CD4-positive, CD25-positive, alpha-beta regulatory T cell (primary cell): ENCODE measurements around the gene CLCN1. TPM values are rescaled to one million over a fixed set of nuclear protein-coding genes. Genes with fewer than 3 reads are reported as not detected.
A peak's percentile ranks its signal among the peaks of the same experiment; 100 is the strongest.
"Not testable (repeated sequence)": the region's sequence is repeated elsewhere in the genome, so short reads cannot be mapped to it uniquely, and the experiment has no call there.

Experiments used
- ATAC-seq, 2 donors: fragments of 150-1000 bp; cut with Tn5 transposase; one replicate each; pipeline ENCODE4 v1.10.0; 2021; ENCODE audit warnings: low read depth in 2 of 2, moderate number of reproducible peaks in 2 of 2, moderate library complexity in 1 of 2
- DNase-seq, 3 donors: peaks; one replicate each; pipeline versions ENCODE4 v3.0.0 to v3.0.0-alpha.2; 2012 to 2022; ENCODE audit warnings: mixed read lengths in 1 of 3
- H3K27ac ChIP-seq: one replicate; pipeline ENCODE4 v1.7.0; 2013; ENCODE audit warnings: mild to moderate bottlenecking, low read length; ENCODE audit not compliant: insufficient read depth, poor library complexity, severe bottlenecking
- H3K27me3 ChIP-seq: one replicate; pipeline ENCODE4 v1.7.0; 2013; ENCODE audit warnings: low read length; ENCODE audit not compliant: control insufficient read depth, insufficient read depth
- H3K36me3 ChIP-seq: one replicate; pipeline ENCODE4 v1.7.0; 2013; ENCODE audit warnings: mild to moderate bottlenecking, low read length, moderate library complexity; ENCODE audit not compliant: control insufficient read depth, insufficient read depth
- H3K4me1 ChIP-seq: 2 replicates; pipeline ENCODE4 v1.7.0; 2013; ENCODE audit warnings: mild to moderate bottlenecking, low read length; ENCODE audit not compliant: insufficient read depth, control insufficient read depth, poor library complexity, severe bottlenecking
- H3K4me3 ChIP-seq: one replicate; pipeline ENCODE4 v1.7.0; 2013; ENCODE audit warnings: low read depth, mild to moderate bottlenecking, low read length, moderate library complexity
- H3K9me3 ChIP-seq, 2 experiments: 1 replicate in 1 of 2; 2 replicates in 1 of 2; pipeline ENCODE4 v1.7.0; 2013; ENCODE audit warnings: low read length in 2 of 2, mild to moderate bottlenecking in 1 of 2, moderate library complexity in 1 of 2; ENCODE audit not compliant: control insufficient read depth in 2 of 2
- H3K27ac Mint-ChIP-seq, 3 donors: one replicate each; pipeline ENCODE4 v1.8.0; 2020 to 2022; ENCODE audit warnings: mild to moderate bottlenecking in 3 of 3, mixed read lengths in 3 of 3, moderate library complexity in 2 of 3
- H3K27me3 Mint-ChIP-seq: one replicate; pipeline ENCODE4 v1.8.0; 2022; ENCODE audit warnings: mild to moderate bottlenecking, mixed read lengths
- H3K36me3 Mint-ChIP-seq: one replicate; pipeline ENCODE4 v1.8.0; 2020; ENCODE audit warnings: mixed read lengths
- H3K4me1 Mint-ChIP-seq, 4 donors: one replicate each; pipeline ENCODE4 v1.8.0; 2020 to 2022; ENCODE audit warnings: mixed read lengths in 4 of 4, mild to moderate bottlenecking in 1 of 4
- H3K4me3 Mint-ChIP-seq, 4 donors: one replicate each; pipeline ENCODE4 v1.8.0; 2020 to 2022; ENCODE audit warnings: mild to moderate bottlenecking in 4 of 4, mixed read lengths in 4 of 4, moderate library complexity in 3 of 4
- H3K9me3 Mint-ChIP-seq, 7 donors: one replicate each; pipeline ENCODE4 v1.8.0; 2020 to 2022; ENCODE audit warnings: mixed read lengths in 7 of 7, mild to moderate bottlenecking in 3 of 7, moderate library complexity in 2 of 7
- polyA plus RNA-seq, 4 donors: library from polyadenylated mRNA; unstranded; fragments of 300-500 nt; fragmentation: Illumina TruSeq; gene quantifications; one replicate each; pipeline ENCODE4 v1.2.3, GENCODE V29; 2021
- total RNA-seq: library from RNA; stranded (reverse); gene quantifications from one replicate; pipeline ENCODE4 v1.2.3, GENCODE V29; 2022

CLCN1 gene
- total and polyA plus RNA-seq, 5 donors from 2014 or later: 0.05 TPM; not detected in 4

- H3K27me3 ChIP-seq: no peaks in the 10 kb centered on the region
- no peaks in the 10 kb centered on the region for H3K9me3 ChIP-seq
- H3K4me3 ChIP-seq: peak overlapping the region; percentile 15
- no peak for ATAC-seq
- peak overlapping the region; percentile 70 for H3K27ac ChIP-seq
- Mint-ChIP-seq H3K36me3 (peaks cover 14% of the 10 kb centered on the region), H3K4me3 (peak overlapping the region; percentile 95 to 99 (median 98)), H3K9me3 (no peaks in the 10 kb centered on the region), H3K27me3 (no peaks in the 10 kb centered on the region), H3K4me1 (peaks cover 32 to 75% (median 60%) of the 10 kb centered on the region in 4 donors), H3K27ac (peak overlapping the region; percentile 38 to 90 (median 90))
- DNase-seq: no peak
- peaks cover 19% of the 10 kb centered on the region for H3K36me3 ChIP-seq
- H3K4me1 ChIP-seq: peaks cover 43% of the 10 kb centered on the region
Observed at GRCh38 chr7:143287339-143287934, 28.5 kb upstream of the CLCN1 start.

GRCh38 chr7:143287935-143288826 is 27.7 kb upstream of the CLCN1 start, which contains the start of gene CASP2:
CASP2 (plus strand) TSS chr7:143288351; CDS start chr7:143288456, 105 bp downstream.
- Histone ChIP-seq H3K36me3 (peaks cover 27% of the 10 kb centered on the region), H3K4me1 (peaks cover 43% of the 10 kb centered on the region), H3K27me3 (no peaks in the 10 kb centered on the region), H3K27ac (peak within 1 kb of the TSS; percentile 78), H3K4me3 (peak within 1 kb of the TSS; percentile 99), H3K9me3 (no peaks in the 10 kb centered on the region)
- Mint-ChIP-seq H3K4me1 (peaks cover 32 to 75% (median 59%) of the 10 kb centered on the region in 4 donors), H3K27ac (peak within 1 kb of the TSS; percentile 90 to 93 (median 91)), H3K36me3 (peaks cover 14% of the 10 kb centered on the region), H3K9me3 (no peaks in the 10 kb centered on the region), H3K27me3 (no peaks in the 10 kb centered on the region), H3K4me3 (peak within 1 kb of the TSS; percentile 95 to 99 (median 98))
- peak; percentile 99 for DNase-seq
- ATAC-seq: peak; percentile 93 to 95

- H3K4me1 ChIP-seq: peaks cover 37% of the 10 kb centered on the region
- Mint-ChIP-seq H3K27me3 (no peaks in the 10 kb centered on the region), H3K9me3 (no peaks in the 10 kb centered on the region), H3K4me3 (peak overlapping the region; percentile 95 to 99 (median 98)), H3K27ac (peak overlapping the region; percentile 90 to 93 (median 91)), H3K4me1 (peaks cover 26 to 72% (median 57%) of the 10 kb centered on the region in 4 donors), H3K36me3 (peaks cover 18% of the 10 kb centered on the region)
- ATAC-seq (no peak), DNase-seq (no peak)
- no peaks in the 10 kb centered on the region for H3K27me3 ChIP-seq
- peak overlapping the region; percentile 78 for H3K27ac ChIP-seq
- peaks cover 33% of the 10 kb centered on the region for H3K36me3 ChIP-seq
- H3K4me3 ChIP-seq: peak overlapping the region; percentile 99
- H3K9me3 ChIP-seq: no peaks in the 10 kb centered on the region
Observed at GRCh38 chr7:143288836-143289235, 27.1 kb upstream of the CLCN1 start.

GRCh38 chr7:143289421-143289820 is 26.5 kb upstream of the CLCN1 start:
- Histone ChIP-seq H3K4me1 (peaks cover 34% of the 10 kb centered on the region), H3K4me3 (peak overlapping the region; percentile 99), H3K27ac (peak overlapping the region; percentile 34), H3K9me3 (no peaks in the 10 kb centered on the region), H3K36me3 (peaks cover 39% of the 10 kb centered on the region), H3K27me3 (no peaks in the 10 kb centered on the region)
- Mint-ChIP-seq H3K27me3 (no peaks in the 10 kb centered on the region), H3K4me3 (peak overlapping the region; percentile 95 to 99 (median 98)), H3K9me3 (no peaks in the 10 kb centered on the region), H3K27ac (peak overlapping the region; percentile 90 to 93 (median 91)), H3K36me3 (peaks cover 24% of the 10 kb centered on the region), H3K4me1 (peaks cover 27 to 72% (median 57%) of the 10 kb centered on the region in 4 donors)
- ATAC-seq (no peak), DNase-seq (no peak)

GRCh38 chr7:143289888-143290287 is 26.0 kb upstream of the CLCN1 start:
- H3K9me3 Mint-ChIP-seq, ATAC-seq, H3K27me3 ChIP-seq, H3K27ac ChIP-seq, H3K27me3 Mint-ChIP-seq, DNase-seq, H3K9me3 ChIP-seq: not testable (repeated sequence)
- peaks cover 44% of the 10 kb centered on the region for H3K36me3 ChIP-seq
- peaks cover 34% of the 10 kb centered on the region for H3K4me1 ChIP-seq
- peaks cover 29 to 71% (median 59%) of the 10 kb centered on the region in 4 donors for H3K4me1 Mint-ChIP-seq
- H3K4me3 ChIP-seq: peak overlapping the region; percentile 99
- H3K36me3 Mint-ChIP-seq: peaks cover 29% of the 10 kb centered on the region
- H3K27ac Mint-ChIP-seq: peak overlapping the region in 2 of 3 donors; percentile 90 to 91
- H3K4me3 Mint-ChIP-seq: peak overlapping the region; percentile 95 to 99 (median 98)

- ATAC-seq (no peak), DNase-seq (no peak)
- peak overlapping the region; percentile 99 for H3K4me3 ChIP-seq
- H3K36me3 ChIP-seq: peaks cover 48% of the 10 kb centered on the region
- no peaks in the 10 kb centered on the region for H3K9me3 ChIP-seq
- Mint-ChIP-seq H3K27me3 (no peaks in the 10 kb centered on the region), H3K27ac (peak overlapping the region in 2 of 3 donors; percentile 48 to 90), H3K9me3 (no peaks in the 10 kb centered on the region), H3K4me3 (peak overlapping the region; percentile 95 to 99 (median 98)), H3K4me1 (peaks cover 29 to 71% (median 61%) of the 10 kb centered on the region in 4 donors), H3K36me3 (peaks cover 33% of the 10 kb centered on the region)
- H3K27me3 ChIP-seq: no peaks in the 10 kb centered on the region
- no peak overlapping the region for H3K27ac ChIP-seq
- peaks cover 34% of the 10 kb centered on the region for H3K4me1 ChIP-seq
Observed at GRCh38 chr7:143290293-143290692, 25.6 kb upstream of the CLCN1 start.

GRCh38 chr7:143292876-143293275 is 23.0 kb upstream of the CLCN1 start:
- no peak for ATAC-seq
- Histone ChIP-seq H3K27ac (no peak overlapping the region), H3K4me1 (peaks cover 43% of the 10 kb centered on the region), H3K27me3 (no peaks in the 10 kb centered on the region), H3K9me3 (no peaks in the 10 kb centered on the region), H3K4me3 (no peak overlapping the region), H3K36me3 (peaks cover 69% of the 10 kb centered on the region)
- peaks cover 40 to 80% (median 68%) of the 10 kb centered on the region in 4 donors for H3K4me1 Mint-ChIP-seq
- no peak overlapping the region for H3K27ac Mint-ChIP-seq
- no peak for DNase-seq
- peak overlapping the region in 1 of 4 donors; percentile 51 for H3K4me3 Mint-ChIP-seq
- H3K27me3 Mint-ChIP-seq: no peaks in the 10 kb centered on the region
- H3K36me3 Mint-ChIP-seq: peaks cover 50% of the 10 kb centered on the region
- peaks cover 0 to 2% (median 0%) of the 10 kb centered on the region in 7 donors for H3K9me3 Mint-ChIP-seq
